Measurements from ENCODE around the gene ITM2A. TPM values are rescaled to one million over a fixed set of nuclear protein-coding genes. Genes with fewer than 3 reads are reported as not detected.

ITM2A gene
- total RNA-seq, 1 donor from 2014 or later = 28.1 TPM

Other genes starting within 250 kb of the ITM2A start
- 2.0 TPM for gene GPR174, start 222.6 kb downstream of the ITM2A start, total RNA-seq

Data from mucosa of gallbladder (tissue), 1 donor.